HK-2 (cell line): Measurements from ENCODE around the gene FAM156B.
"Not testable (repeated sequence)": the region's sequence is repeated elsewhere in the genome, so short reads cannot be mapped to it uniquely, and the experiment has no call there.

Experiments
- DNase-seq: peaks from one replicate; pipeline ENCODE4 v3.0.0-alpha.2; 2018; ENCODE audit not compliant: unreplicated experiment

Gene FAM156B

GRCh38 chrX:52896855-52897709, at the start of gene FAM156B:
Gene FAM156B, plus strand, starts transcription at chrX:52897330. Its CDS starts 9,896 bp downstream, at chrX:52907226.
- not testable (repeated sequence) for DNase-seq

DNA sequence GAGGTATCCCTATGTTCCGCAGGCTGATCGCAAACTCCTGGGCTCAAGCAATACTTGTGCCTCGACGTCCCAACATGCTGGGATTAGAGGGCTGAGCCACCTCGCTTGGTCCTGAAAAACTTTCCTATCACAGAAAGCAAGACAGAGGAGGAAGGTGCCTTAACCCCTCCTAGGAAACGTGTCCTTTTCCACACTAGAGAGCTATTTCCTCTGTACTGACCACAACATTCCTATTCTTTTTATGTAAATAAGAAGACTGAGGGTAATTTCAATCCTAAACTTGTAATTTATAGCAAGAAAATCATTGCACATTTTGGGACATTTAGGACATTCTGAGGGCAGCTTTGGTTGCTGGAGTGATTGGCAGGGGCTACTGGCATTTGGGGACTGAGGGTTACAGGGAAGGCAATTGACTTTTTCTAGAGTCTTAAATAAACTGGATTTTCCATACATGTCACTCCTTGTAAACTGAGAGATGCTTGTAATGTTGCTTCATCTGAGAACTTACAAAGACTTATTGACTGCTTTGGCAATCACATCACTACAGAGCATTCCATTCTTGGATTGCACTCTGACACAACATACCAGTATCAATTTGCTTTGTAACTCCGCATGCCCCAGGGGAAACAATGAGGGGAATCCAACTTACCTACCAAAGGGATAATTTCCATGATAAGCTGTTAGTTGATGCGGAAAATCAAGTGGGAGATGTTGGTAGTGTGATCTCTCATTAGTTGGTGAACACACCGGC, 44.8 kb upstream of the FAM156B start:
- DNase-seq, result no peak

DNA sequence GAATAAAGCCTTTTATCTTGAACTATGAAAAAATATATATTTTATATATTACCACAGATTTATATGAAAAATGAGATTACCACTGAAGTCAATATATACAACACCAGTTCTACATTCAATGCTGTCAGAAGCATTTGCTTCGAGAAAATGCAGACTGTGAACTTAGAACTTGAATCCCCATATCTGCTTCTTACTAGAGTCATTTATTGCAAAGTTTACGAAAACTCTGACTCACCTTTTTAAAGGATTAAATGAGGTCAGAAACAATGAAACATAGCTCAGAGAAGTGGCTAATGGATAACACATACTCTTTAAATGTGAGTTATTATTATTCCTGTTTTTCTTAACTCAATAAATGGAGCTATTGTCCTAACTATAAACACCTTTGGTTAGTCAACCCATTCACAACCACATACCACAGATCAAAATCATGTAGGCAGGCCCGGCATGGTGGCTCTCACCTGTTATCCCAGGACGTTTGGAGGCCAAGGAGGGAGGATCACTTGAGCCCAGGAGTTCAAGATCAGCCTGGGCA, 40.1 kb upstream of the FAM156B start:
- DNase-seq, result not testable (repeated sequence)

DNA sequence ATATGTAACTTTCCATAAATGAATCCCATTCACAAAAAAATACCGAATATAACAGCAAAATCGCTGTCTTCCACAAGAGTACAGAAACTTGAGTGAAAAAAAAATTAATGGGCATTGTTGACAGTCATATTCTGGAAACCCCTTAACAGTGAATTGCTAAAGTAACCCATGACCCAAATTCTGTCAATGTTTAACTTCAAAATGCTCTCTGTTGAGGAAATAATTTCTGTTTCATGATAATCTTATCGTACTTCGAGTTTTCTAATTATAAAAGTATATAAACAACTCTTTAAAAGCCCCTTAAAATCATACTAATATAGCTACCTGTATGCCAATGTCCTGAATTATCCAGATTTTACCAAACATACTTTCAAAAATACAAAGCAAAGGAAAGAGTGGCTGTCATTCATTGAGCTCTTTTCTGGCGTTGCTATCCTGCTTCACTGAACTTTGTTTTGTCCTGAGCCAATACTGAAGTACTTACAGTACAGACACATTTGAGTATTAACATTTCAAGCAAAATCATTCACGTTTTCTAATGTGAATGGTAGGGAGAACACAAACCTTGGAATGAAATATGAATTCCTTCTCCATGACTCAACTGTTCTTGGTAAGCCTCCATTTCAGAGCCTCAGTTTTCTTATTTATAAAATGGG, 31.7 kb upstream of the FAM156B start:
- no peak for DNase-seq

DNA sequence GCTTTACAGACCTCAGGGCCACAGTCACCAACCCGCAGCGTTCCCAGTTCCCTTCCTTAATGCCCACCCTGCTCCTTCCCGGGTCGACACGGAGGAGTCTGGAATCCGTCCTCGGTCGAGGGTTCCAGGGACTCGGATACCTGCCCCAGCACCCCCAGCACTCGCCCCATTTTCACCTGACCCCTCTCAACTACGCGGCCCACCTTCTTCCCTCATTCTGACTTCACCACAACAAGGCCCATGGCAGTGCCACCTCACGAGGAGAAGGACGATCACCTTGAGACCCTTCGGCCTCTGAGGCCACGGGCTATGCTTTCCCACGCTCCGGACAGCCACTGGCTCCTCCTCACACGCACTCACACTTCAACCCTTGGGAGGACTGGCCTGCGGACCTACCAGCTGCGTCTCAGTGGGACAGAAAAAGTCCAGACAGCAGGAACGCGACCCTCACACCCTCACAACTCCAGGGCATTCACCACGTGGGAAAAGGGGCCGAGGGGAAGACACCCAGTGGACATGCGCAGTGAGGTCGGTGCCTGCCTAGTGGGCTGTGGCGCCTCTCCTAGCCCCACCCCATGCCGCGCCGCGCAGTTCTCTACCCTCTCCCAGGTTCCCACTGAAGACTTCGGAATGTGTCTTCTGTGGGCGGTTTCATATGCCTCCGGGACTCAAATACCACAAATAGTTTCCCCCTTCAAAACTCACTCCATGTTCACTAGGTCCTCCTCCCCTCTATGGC, 29.4 kb upstream of the FAM156B start, which contains the start of gene XAGE3:
XAGE3 (minus strand) TSS at position 474 of the 739 bp plus-strand sequence. CDS start 950 bp downstream, outside the sequence.
- DNase-seq, result no peak

GRCh38 chrX:52870046-52870445, 27.1 kb upstream of the FAM156B start:
- no peak for DNase-seq

GRCh38 chrX:52873825-52874224, 23.3 kb upstream of the FAM156B start:
- DNase-seq, result not testable (repeated sequence)

GRCh38 chrX:52874661-52875060, 22.5 kb upstream of the FAM156B start:
- no peak for DNase-seq

GRCh38 chrX:52875436-52875835, 21.7 kb upstream of the FAM156B start:
- DNase-seq, result not testable (repeated sequence)

DNA sequence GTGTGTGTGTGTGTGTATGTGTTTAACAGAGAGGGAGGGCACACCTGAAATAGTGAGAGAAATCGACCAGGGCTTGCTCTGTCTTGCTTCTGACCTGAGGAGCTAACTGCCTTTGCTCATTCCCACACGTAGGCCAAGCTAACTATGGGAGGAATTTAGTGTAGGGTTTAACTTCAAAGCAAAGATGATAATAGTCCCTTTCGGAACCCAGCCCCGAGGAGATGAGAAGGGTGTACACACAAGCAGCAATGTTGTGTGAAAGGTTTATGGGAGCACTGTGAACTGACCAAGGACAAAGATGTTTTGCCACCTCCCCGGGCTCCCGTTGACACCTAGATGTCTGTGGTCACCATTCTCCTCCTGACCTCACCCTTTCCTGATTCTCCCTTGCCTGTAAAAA, 20.7 kb upstream of the FAM156B start:
- DNase-seq, result not testable (repeated sequence)

DNA sequence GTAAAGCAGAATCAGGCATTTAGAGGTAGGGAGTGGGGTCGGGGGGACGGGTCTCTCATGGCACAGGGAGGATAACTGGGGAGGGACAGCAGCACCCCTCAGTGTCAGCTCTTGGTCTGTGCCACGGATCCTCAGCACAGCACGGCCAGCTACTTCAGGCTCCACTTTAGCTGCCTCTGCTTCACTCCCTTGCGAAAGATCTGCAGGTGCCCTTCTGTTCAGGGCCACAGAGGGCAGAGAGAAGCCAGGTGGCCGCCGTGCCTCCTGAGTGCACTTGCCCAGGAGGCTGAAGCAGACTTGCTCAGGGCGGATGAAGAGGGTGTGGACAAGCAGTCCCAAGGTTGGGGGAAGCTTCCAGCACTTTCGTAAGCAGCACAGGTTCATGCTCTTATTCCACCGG, 9.7 kb upstream of the FAM156B start:
- DNase-seq, result not testable (repeated sequence)

- DNase-seq, result not testable (repeated sequence)
Observed at GRCh38 chrX:52888090-52888489, 9.0 kb upstream of the FAM156B start.

GRCh38 chrX:52896438-52896837, 692 bp upstream of the FAM156B start:
- not testable (repeated sequence) for DNase-seq

DNA sequence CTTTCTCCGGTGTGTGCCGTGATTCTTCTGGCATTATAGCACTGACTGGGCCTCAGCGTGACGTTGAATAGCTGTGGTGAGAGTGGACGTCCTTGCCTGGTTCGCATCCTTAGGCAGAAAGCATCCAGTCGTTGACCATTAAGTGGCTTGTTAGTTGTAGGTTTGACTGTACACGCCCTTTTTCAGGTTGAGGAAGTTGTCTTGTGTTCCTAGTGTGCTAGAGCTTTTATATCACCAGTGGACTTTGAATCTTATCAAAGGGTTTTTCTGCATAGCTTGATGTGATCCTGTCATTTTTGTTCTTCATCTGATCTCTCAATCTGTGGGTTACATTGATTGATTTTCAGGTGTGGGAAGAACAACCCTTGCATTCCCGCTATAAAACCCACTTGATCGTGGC, 8.4 kb downstream of the FAM156B start:
- DNase-seq, result not testable (repeated sequence)

DNA sequence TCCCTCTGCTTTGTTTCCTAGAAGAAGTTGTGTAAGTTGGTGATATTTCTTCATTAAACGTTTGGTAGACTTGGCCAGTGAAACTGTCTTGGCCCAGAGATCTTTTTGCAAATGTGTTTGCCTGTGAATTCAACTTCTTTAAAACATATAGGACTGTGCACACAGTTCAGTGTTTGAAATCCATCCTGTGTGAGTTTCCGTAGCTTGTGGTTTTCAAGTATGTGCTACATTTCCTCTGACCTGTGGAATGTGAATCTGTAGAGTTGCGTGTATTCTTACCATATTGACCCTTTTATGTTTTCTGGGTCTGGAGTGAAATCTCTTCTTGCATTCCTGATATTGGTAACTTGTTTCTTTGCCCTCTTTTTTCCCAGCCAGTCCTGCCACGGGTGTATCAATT, 8.9 kb downstream of the FAM156B start:
- not testable (repeated sequence) for DNase-seq

GRCh38 chrX:52907137-52907536, 10.0 kb downstream of the FAM156B start:
- DNase-seq, result not testable (repeated sequence)

GRCh38 chrX:52907900-52908299, 10.8 kb downstream of the FAM156B start:
- not testable (repeated sequence) for DNase-seq

- not testable (repeated sequence) for DNase-seq
Observed at GRCh38 chrX:52909313-52909969, 12.3 kb downstream of the FAM156B start.

DNA sequence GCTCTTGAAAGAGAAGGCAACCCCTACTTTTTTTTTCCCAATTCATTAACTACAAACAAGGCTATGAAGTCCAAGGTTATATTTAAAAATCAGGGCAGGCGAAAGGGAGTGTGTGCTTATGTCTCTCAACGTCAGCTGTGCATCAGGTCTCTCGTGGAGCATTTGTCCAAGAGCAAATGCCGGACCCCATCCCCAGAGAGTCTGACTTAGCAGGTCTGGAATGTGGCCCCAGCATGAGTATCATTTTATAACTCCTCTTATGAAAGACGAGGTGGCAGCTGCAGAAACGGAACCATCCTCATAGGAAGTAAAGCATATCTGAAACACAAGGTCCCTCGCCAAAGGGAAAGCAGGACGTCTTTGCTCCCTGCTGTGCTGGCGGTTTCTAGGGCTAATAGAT, 16.6 kb downstream of the FAM156B start:
- not testable (repeated sequence) for DNase-seq

DNA sequence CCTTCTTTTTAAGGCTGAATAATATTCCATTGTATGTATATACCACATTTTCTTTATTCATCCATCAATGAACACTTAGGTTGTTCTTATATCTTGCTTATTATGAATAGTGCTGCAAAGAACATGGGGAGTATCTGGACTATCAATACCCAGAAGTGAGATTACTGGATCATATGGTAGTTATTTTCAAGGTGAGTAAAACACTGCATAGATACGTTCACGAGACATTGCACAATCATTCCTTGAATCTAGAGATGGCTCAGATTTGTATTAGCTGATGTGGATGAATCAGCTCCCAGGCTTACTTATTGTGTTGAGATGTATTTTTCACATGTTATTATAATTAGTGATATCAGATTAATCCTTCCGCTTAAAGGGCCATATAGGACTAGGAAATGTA, 17.6 kb downstream of the FAM156B start:
- not testable (repeated sequence) for DNase-seq
